Measurements from ENCODE around the gene ZDHHC14. TPM values are rescaled to one million over a fixed set of nuclear protein-coding genes. Genes with fewer than 3 reads are reported as not detected.

The ZDHHC14 gene
- polyA plus RNA-seq, 1 donor (not counting 4 experiments of a cell fraction or from before 2014, with no cell fraction given): 6.4 TPM

DNA sequence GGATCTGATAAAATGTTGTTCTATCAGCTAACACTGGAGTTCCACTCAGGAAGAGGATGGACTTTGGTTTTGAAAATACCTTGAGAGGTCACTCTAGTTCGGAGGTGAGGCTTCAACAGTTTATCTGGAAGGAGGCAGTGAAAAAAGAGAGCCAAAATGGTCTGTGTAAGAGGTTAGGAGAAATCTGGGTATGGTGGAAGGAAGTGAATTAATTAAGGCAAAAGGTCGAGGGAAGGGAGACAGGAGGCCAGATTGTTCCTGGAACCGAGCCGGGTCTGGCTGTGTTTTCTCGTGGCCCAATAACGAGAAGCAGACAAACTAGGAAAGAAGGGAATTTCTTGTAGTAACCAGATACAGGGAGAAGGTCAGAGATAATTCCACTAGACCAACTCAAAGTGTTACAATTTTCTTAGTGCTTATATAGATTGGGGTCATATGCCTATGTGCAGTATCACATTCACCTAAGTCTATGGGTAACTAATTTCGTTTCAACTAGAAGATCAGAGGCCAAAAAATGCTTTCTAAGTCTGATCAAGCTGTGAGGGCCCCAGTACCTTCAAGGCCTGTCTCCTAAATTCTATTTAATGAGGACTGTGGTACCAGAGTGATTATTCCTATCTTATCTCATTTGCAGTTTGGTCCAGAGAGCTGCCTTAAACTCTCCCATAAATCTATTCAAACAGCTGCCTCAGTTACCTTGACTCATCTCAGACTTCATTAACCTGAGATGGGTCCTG lies 346.1 kb downstream of the ZDHHC14 start:
- no peaks in the 10 kb centered on the region for H3K79me2 ChIP-seq (ENCODE audit: control insufficient read depth, insufficient read depth, low read length)
- DNase-seq (ENCODE audit: low read depth, low spot score): no peak
- no peak overlapping the region for H3K4me2 ChIP-seq (ENCODE audit: control insufficient read depth, extremely low read depth, insufficient read depth, low read depth, low read length)
- no peaks in the 10 kb centered on the region for H3K9me1 ChIP-seq (ENCODE audit: control insufficient read depth, extremely low read depth, insufficient read depth, low read length)
- no peak overlapping the region for H3K9ac ChIP-seq (ENCODE audit: control insufficient read depth, extremely low read depth, insufficient read depth, low read length)
- dilution Hi-C loops (cut with MboI; ENCODE audit: extremely low pct_ligation_motif_present, low sequenced_read_pairs): no loop called here
- H3K4me1 ChIP-seq (ENCODE audit: control insufficient read depth, extremely low read depth, insufficient read depth, low read length): no peaks in the 10 kb centered on the region
- FAIRE-seq: no peak
- H4K20me1 ChIP-seq (ENCODE audit: control insufficient read depth, extremely low read depth, insufficient read depth, low read length): no peaks in the 10 kb centered on the region
- no peak overlapping the region for H2AFZ ChIP-seq (ENCODE audit: control insufficient read depth, low read length)
- H3K27me3 ChIP-seq (ENCODE audit: control insufficient read depth, extremely low read depth, insufficient read depth, low read length): no peaks in the 10 kb centered on the region
- H3K36me3 ChIP-seq (ENCODE audit: control insufficient read depth in 2 of 2, extremely low read depth in 1 of 2, insufficient read depth in 2 of 2, low read length in 2 of 2): no peaks in the 10 kb centered on the region
- TF ChIP-seq, protein P1, sequence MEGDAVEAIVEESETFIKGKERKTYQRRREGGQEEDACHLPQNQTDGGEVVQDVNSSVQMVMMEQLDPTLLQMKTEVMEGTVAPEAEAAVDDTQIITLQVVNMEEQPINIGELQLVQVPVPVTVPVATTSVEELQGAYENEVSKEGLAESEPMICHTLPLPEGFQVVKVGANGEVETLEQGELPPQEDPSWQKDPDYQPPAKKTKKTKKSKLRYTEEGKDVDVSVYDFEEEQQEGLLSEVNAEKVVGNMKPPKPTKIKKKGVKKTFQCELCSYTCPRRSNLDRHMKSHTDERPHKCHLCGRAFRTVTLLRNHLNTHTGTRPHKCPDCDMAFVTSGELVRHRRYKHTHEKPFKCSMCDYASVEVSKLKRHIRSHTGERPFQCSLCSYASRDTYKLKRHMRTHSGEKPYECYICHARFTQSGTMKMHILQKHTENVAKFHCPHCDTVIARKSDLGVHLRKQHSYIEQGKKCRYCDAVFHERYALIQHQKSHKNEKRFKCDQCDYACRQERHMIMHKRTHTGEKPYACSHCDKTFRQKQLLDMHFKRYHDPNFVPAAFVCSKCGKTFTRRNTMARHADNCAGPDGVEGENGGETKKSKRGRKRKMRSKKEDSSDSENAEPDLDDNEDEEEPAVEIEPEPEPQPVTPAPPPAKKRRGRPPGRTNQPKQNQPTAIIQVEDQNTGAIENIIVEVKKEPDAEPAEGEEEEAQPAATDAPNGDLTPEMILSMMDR (optimal IDR thresholded peaks at IDR 0.05 in 1 of 3, IDR thresholded peaks at IDR 0.05 in 1 of 3, conservative IDR thresholded peaks at IDR 0.05 in 1 of 3; ENCODE audit: extremely low read depth in 1 of 3, insufficient read depth in 2 of 3, low read length in 3 of 3): no peak
- TF ChIP-seq EZH2 (IDR thresholded peaks at IDR 0.05; ENCODE audit: low read length): no peak
- H3K27ac ChIP-seq (ENCODE audit: control insufficient read depth, insufficient read depth, low read length): no peak overlapping the region
- no peaks in the 10 kb centered on the region for H3K9me3 ChIP-seq (ENCODE audit: control insufficient read depth, low read depth, low read length)
- H3K4me3 ChIP-seq (ENCODE audit: control insufficient read depth in 2 of 3, extremely low read depth in 1 of 3, insufficient read depth in 2 of 3, low read depth in 1 of 3, low read length in 3 of 3): no peak overlapping the region

Small RNA genes within 50 kb of the gene (small RNA-seq; reads per million reads assigned to genes)
- gene MIR3692 (ENCODE audit: insufficient read length in 3 of 3, low read depth in 3 of 3, low replicate concordance in 1 of 3): 0 reads per million in 3 experiments

Other genes starting within 250 kb of the ZDHHC14 start
- gene TMEM242, start 57.7 kb upstream of the ZDHHC14 start, polyA plus RNA-seq: 8.1 to 11.0 TPM (median 9.3 TPM) in 3 replicates